Mucosa of stomach (tissue), 1 donor: Measurements from ENCODE around the gene PRRG1.
"Not testable (repeated sequence)": the region's sequence is repeated elsewhere in the genome, so short reads cannot be mapped to it uniquely, and the experiment has no call there.

ENCODE experiments used
- H3K27me3 ChIP-seq: one replicate; pipeline ENCODE4 v1.7.0; 2013; ENCODE audit warnings: mild to moderate bottlenecking, low read length; ENCODE audit not compliant: control insufficient read depth, insufficient read depth
- H3K36me3 ChIP-seq: one replicate; pipeline ENCODE4 v1.7.0; 2013; ENCODE audit warnings: low read length; ENCODE audit not compliant: control insufficient read depth, insufficient read depth
- H3K4me1 ChIP-seq: one replicate; pipeline ENCODE4 v1.7.0; 2013; ENCODE audit warnings: mild to moderate bottlenecking, low read length; ENCODE audit not compliant: control insufficient read depth, insufficient read depth
- H3K4me3 ChIP-seq: one replicate; pipeline ENCODE4 v1.7.0; 2013; ENCODE audit warnings: low read length
- H3K9ac ChIP-seq: one replicate; pipeline ENCODE4 v1.7.0; 2013; ENCODE audit warnings: mild to moderate bottlenecking, low read length, moderate library complexity
- H3K9me3 ChIP-seq: one replicate; pipeline ENCODE4 v1.7.0; 2013; ENCODE audit warnings: mild to moderate bottlenecking, low read length, moderate library complexity; ENCODE audit not compliant: control insufficient read depth
- donor health status: Pancreatic carcinoma.

PRRG1 gene

GRCh38 chrX:37441377-37441776 is 92.2 kb downstream of the PRRG1 start:
- Histone ChIP-seq H3K4me1 (no peaks in the 10 kb centered on the region), H3K36me3 (no peaks in the 10 kb centered on the region), H3K27me3 (no peaks in the 10 kb centered on the region), H3K9ac (no peak overlapping the region), H3K9me3 (no peaks in the 10 kb centered on the region), H3K4me3 (no peak overlapping the region)

DNA sequence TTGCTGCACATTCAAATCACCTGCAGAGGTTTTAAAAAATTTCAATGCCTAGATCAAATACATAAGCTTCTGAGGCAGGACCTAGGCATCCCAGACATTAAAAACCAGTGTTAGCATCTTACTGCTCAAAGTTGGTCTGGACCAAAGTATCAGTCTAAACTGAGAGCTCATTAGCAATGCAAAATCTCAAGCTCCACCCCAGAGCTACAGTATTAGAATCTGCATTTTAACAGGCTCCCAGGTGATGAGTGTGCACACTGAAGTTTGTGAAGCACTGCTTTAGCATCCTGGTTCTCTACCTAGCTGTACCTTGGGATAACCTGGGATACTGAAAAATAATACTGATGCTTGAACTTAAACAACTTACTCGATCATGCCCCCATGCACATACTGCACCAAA is 96.0 kb downstream of the PRRG1 start:
- Histone ChIP-seq H3K9me3 (no peaks in the 10 kb centered on the region), H3K27me3 (no peaks in the 10 kb centered on the region), H3K36me3 (no peaks in the 10 kb centered on the region), H3K4me3 (no peak overlapping the region), H3K4me1 (no peaks in the 10 kb centered on the region), H3K9ac (no peak overlapping the region)

- H3K9ac ChIP-seq, result no peak overlapping the region
- no peak overlapping the region for H3K4me3 ChIP-seq
Observed at GRCh38 chrX:37453821-37454220, 104.7 kb downstream of the PRRG1 start.

GRCh38 chrX:37454537-37455285 is 105.5 kb downstream of the PRRG1 start:
- H3K9ac ChIP-seq, result no peak overlapping the region
- no peaks in the 10 kb centered on the region for H3K36me3 ChIP-seq

More at GRCh38 chrX:37453821-37454220, 104.7 kb downstream of the PRRG1 start:
- no peaks in the 10 kb centered on the region for H3K27me3 ChIP-seq
- no peaks in the 10 kb centered on the region for H3K4me1 ChIP-seq
- H3K9me3 ChIP-seq, result no peaks in the 10 kb centered on the region
- no peaks in the 10 kb centered on the region for H3K36me3 ChIP-seq

DNA sequence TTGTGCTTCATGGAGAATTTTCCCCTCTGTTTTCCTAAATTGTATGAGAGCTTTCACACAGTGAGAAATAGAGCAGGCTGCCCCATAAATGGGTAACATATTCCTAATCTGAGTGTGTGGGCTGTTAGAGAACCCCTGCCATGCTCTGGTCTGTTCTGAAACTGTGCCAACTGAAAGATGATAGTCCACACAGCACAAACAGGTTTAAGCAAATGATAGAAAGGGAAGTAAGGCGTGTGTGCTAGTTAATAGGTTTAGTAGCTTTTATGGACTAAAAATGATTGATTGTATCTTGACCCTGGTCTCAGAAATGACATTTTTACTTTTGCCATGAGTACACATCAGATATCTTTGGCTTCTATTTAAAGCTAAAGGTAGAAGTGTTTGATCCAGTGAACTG is 106.2 kb downstream of the PRRG1 start:
- no peaks in the 10 kb centered on the region for H3K27me3 ChIP-seq
- no peaks in the 10 kb centered on the region for H3K9me3 ChIP-seq
- H3K36me3 ChIP-seq, result no peaks in the 10 kb centered on the region
- H3K4me3 ChIP-seq, result no peak overlapping the region
- no peaks in the 10 kb centered on the region for H3K4me1 ChIP-seq
- H3K9ac ChIP-seq, result no peak overlapping the region

More at GRCh38 chrX:37454537-37455285, 105.5 kb downstream of the PRRG1 start:
- H3K9me3 ChIP-seq, result no peaks in the 10 kb centered on the region
- H3K4me1 ChIP-seq, result no peaks in the 10 kb centered on the region
- H3K27me3 ChIP-seq, result no peaks in the 10 kb centered on the region
- no peak overlapping the region for H3K4me3 ChIP-seq

GRCh38 chrX:37460285-37460684 is 111.1 kb downstream of the PRRG1 start:
- not testable (repeated sequence) for H3K36me3 ChIP-seq, H3K4me1 ChIP-seq, H3K27me3 ChIP-seq, H3K4me3 ChIP-seq, H3K9ac ChIP-seq, H3K9me3 ChIP-seq

GRCh38 chrX:37462346-37462745 is 113.2 kb downstream of the PRRG1 start:
- Histone ChIP-seq H3K27me3 (no peaks in the 10 kb centered on the region), H3K4me3 (no peak overlapping the region), H3K4me1 (no peaks in the 10 kb centered on the region), H3K9ac (no peak overlapping the region), H3K9me3 (no peaks in the 10 kb centered on the region), H3K36me3 (no peaks in the 10 kb centered on the region)

DNA sequence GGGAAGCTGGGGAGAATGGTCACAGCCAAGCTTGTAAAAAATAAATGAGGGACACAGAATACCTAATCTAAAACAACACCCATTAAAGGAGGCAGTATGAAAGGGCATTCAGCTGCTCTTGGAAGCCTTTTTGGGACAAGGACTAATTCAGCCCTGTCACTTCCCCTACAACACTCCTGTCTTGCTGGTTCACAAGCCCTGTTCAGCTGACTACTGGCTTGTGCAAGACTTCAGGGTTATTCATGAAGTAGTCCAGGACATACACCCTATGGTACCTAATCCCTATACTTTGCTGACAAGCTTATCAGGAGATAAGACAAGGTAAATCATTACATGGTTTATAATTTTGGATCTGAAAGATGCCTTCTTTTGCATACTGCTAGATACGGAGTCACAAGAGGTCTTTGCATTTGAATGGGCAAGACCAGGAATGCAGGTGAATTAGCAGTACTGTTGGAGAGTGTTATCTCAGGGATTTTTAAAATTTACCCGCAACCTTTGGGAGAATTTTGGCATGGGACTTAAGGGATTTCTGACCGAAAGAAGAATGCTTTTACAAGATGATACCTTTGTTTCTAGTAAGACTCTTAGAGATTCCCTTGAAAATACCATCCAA is 119.1 kb downstream of the PRRG1 start:
- Histone ChIP-seq H3K9ac (no peak overlapping the region), H3K36me3 (no peaks in the 10 kb centered on the region), H3K4me1 (no peaks in the 10 kb centered on the region), H3K4me3 (no peak overlapping the region), H3K27me3 (no peaks in the 10 kb centered on the region), H3K9me3 (no peaks in the 10 kb centered on the region)

DNA sequence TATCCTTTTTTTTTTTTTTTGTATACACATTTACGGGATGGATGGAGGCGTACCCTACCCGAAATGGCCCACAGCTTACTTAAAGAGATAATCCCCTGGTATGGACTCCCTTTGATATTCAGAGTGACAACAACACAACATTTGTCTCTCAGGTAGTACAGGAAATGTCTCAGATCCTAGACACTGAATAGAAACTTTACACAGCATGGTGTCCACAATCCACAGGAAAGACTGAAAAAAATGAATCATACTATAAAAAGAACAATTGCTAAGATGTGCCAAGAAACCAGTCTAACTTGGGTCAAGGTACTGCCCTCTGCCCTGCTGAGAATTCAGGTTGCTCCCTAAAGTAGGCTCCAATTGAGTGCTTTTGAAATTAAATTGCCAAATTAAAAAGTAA is 121.5 kb downstream of the PRRG1 start:
- Histone ChIP-seq H3K36me3 (no peaks in the 10 kb centered on the region), H3K4me3 (no peak overlapping the region), H3K27me3 (no peaks in the 10 kb centered on the region), H3K9me3 (no peaks in the 10 kb centered on the region), H3K4me1 (no peaks in the 10 kb centered on the region), H3K9ac (no peak overlapping the region)

DNA sequence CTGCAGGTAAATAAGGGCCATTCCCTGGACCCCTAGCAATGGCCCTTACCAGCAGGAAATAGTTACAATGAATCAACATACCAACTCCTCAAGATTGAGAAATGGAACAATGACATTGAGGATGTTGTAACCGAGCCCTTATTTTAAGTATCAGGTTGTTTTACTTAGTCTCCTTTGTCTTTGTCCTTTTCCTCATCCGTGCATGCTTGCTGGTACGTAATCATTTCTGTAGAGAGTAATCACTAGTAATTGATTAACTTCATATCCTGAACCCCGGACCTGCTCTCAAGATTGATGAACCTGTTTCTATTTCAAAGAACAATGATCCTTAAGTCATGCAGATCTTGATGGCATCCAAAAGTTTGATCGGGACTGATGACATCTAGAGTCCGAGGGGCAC is 123.7 kb downstream of the PRRG1 start:
- no peaks in the 10 kb centered on the region for H3K4me1 ChIP-seq
- H3K36me3 ChIP-seq, result no peaks in the 10 kb centered on the region
- no peak overlapping the region for H3K4me3 ChIP-seq
- no peak overlapping the region for H3K9ac ChIP-seq
- no peaks in the 10 kb centered on the region for H3K27me3 ChIP-seq
- no peaks in the 10 kb centered on the region for H3K9me3 ChIP-seq

DNA sequence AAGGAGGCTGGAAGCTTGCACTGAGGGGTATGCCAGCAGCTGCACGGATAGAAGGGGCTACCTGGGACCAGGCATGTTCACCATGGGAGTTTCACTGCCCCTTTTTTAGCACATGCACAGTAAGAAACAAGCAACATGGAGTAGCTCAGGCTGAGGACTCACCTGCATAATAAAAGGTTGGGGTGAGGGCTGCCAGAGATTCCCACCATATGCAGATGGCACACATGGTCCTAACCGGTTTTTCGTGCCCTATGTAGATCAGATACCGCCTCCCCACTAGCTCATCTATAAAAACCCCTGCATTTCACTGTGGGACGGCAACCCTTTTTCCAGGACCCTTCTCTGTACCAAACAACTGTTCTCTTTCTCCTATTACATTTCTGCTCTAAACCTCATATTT is 125.3 kb downstream of the PRRG1 start:
- Histone ChIP-seq H3K9me3 (no peaks in the 10 kb centered on the region), H3K36me3 (no peaks in the 10 kb centered on the region), H3K4me1 (no peaks in the 10 kb centered on the region), H3K9ac (no peak overlapping the region), H3K4me3 (no peak overlapping the region), H3K27me3 (no peaks in the 10 kb centered on the region)

GRCh38 chrX:37476571-37477170 is 127.5 kb downstream of the PRRG1 start:
- Histone ChIP-seq H3K4me1 (no peaks in the 10 kb centered on the region), H3K36me3 (no peaks in the 10 kb centered on the region), H3K9ac (no peak overlapping the region), H3K4me3 (no peak overlapping the region), H3K27me3 (no peaks in the 10 kb centered on the region), H3K9me3 (no peaks in the 10 kb centered on the region)
